Skeletal muscle satellite cell (primary cell): ENCODE data around the gene APOM. TPM values are rescaled to one million over a fixed set of nuclear protein-coding genes. Genes with fewer than 3 reads are reported as not detected.
A peak's percentile ranks its signal among the peaks of the same experiment; 100 is the strongest.

Source experiments
- H3K27me3 ChIP-seq: 2 replicates; pipeline ENCODE4 v1.7.0; 2013; ENCODE audit warnings: low read length; ENCODE audit not compliant: control insufficient read depth, insufficient read depth
- H3K36me3 ChIP-seq: 2 replicates; pipeline ENCODE4 v1.7.0; 2013; ENCODE audit warnings: mild to moderate bottlenecking, control low read depth, low read length; ENCODE audit not compliant: insufficient read depth
- H3K4me1 ChIP-seq: 2 replicates; pipeline ENCODE4 v1.7.0; 2013; ENCODE audit warnings: low read length; ENCODE audit not compliant: control insufficient read depth, insufficient read depth
- H3K4me2 ChIP-seq: 2 replicates; pipeline ENCODE4 v1.7.0; 2013; ENCODE audit warnings: mild to moderate bottlenecking, low read length
- H3K4me3 ChIP-seq: 2 replicates; pipeline ENCODE4 v1.7.0; 2013; ENCODE audit warnings: low read length
- H3K9ac ChIP-seq: 2 replicates; pipeline ENCODE4 v1.7.0; 2013; ENCODE audit warnings: mild to moderate bottlenecking, low read depth, low read length, moderate library complexity
- H3K9me3 ChIP-seq: replicated peaks from 2 replicates; pipeline ENCODE4 v1.7.0; 2013; ENCODE audit warnings: mild to moderate bottlenecking, control low read depth, low read length
- small RNA-seq: library from RNA; depleted of rRNA; stranded (forward); fragments of <200 nt; gene quantifications from one replicate; pipeline ENCODE3, GENCODE V24; 2012

The APOM gene

GRCh38 chr6:31706599-31706998 is 50.9 kb downstream of the APOM start, which contains the start of gene LY6G6F:
LY6G6F (plus strand) TSS chr6:31706866; CDS start chr6:31706907, 41 bp downstream.
- Histone ChIP-seq H3K9me3 (no peaks in the 10 kb centered on the region), H3K36me3 (no peaks in the 10 kb centered on the region), H3K9ac (no peak within 1 kb of the TSS), H3K27me3 (no peaks in the 10 kb centered on the region), H3K4me2 (no peak within 1 kb of the TSS), H3K4me1 (peaks cover 15% of the 10 kb centered on the region), H3K4me3 (no peak within 1 kb of the TSS)

DNA sequence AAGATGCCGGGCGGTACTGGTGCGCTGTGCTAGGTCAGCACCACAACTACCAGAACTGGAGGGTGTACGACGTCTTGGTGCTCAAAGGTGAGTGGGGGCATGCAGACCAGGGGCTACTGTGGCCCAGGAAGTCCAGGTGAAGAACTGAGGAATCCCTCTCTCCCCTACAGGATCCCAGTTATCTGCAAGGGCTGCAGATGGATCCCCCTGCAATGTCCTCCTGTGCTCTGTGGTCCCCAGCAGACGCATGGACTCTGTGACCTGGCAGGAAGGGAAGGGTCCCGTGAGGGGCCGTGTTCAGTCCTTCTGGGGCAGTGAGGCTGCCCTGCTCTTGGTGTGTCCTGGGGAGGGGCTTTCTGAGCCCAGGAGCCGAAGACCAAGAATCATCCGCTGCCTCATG is 52.0 kb downstream of the APOM start:
- Histone ChIP-seq H3K4me2 (no peak overlapping the region), H3K9me3 (no peaks in the 10 kb centered on the region), H3K36me3 (no peaks in the 10 kb centered on the region), H3K4me3 (no peak overlapping the region), H3K4me1 (peaks cover 8% of the 10 kb centered on the region), H3K27me3 (no peaks in the 10 kb centered on the region), H3K9ac (no peak overlapping the region)

Small RNA genes lying within 50 kb of the gene (small RNA-seq; reads per million reads assigned to genes)
- not detected for gene MIR4646
- not detected for gene MIR6832
- not detected for gene RF00019
- gene SNORA38 = 486 reads per million, percentile 98 among the genes with 10 or more reads in this experiment
- not detected for gene UQCRHP1
